Activated naive CD4-positive, alpha-beta T cell (primary cell): ENCODE measurements around the gene ANKS1A.
"Not testable (repeated sequence)": the region's sequence is repeated elsewhere in the genome, so short reads cannot be mapped to it uniquely, and the experiment has no call there.

Experiments used
- DNase-seq, 4 experiments: peaks; one replicate each; lab custom pipeline; 2025; lab: John Stamatoyannopoulos, UW

The ANKS1A gene

GRCh38 chr6:35085359-35086281, 196.6 kb downstream of the ANKS1A start:
- no peak for DNase-seq

- no peak for DNase-seq
Measured at GRCh38 chr6:35086282-35086632, 197.2 kb downstream of the ANKS1A start.

- DNase-seq, result no peak
Measured at GRCh38 chr6:35086636-35087360, 197.7 kb downstream of the ANKS1A start.

- no peak for DNase-seq
Measured at GRCh38 chr6:35087361-35088280, 198.6 kb downstream of the ANKS1A start.

GRCh38 chr6:35088281-35089215, 199.5 kb downstream of the ANKS1A start:
- DNase-seq, result no peak

GRCh38 chr6:35089216-35089934, 200.3 kb downstream of the ANKS1A start:
- DNase-seq, result no peak

GRCh38 chr6:35089935-35090505, 201.0 kb downstream of the ANKS1A start:
- no peak for DNase-seq

- DNase-seq, result no peak
Measured at GRCh38 chr6:35090734-35091133, 201.7 kb downstream of the ANKS1A start.

DNA sequence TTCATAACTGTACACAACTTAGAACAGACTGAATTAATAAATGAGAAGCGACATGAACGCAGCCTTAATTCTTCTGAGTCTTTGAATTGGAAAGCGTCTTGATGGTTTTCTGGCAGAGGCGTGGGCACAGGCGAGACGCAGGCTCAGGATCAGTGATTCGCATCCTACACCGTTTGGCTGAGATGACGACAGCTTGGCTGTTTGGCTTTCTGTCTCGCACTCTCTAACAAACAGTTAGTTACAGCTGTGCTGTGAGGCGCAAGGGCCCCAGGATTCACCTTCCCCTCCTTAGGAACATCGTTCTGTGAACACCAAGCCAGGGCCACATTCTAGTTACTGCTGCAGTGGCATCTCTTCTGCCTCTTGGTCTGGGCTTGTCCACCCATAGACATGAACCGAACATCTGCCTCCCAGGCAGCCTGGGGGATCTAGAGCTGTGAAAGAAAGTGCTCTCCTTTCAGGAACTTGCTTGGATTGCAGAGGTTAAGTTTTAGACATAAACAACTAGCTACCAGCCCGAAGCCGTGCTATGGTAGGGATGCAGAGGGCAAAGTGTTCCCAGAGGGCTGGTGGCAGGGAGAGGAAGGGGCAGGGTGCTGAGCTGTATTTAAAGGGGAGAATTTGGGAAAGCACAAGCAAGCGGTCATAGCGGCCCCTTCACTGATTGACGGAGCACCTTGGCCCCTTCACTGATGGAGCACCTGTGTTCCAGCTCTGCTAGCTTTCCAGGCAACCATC, 202.5 kb downstream of the ANKS1A start:
- no peak for DNase-seq

- no peak for DNase-seq
Measured at GRCh38 chr6:35092362-35093117, 203.5 kb downstream of the ANKS1A start.

DNA sequence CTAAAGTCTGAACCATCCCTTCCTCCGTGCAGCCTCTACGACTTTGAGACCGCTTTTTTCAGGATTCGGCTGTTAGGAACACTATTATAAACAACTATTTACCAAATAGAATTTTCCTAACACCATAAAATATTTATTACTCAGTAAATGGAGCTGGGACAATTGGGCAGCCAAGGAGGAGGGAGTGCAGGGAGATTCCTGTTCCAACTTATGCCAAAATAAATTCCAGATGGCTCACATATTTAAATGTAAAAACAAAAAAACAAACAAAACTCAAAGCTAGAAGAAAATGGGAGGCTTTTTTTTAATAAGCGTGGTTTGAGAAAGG, 204.0 kb downstream of the ANKS1A start:
- no peak for DNase-seq

DNA sequence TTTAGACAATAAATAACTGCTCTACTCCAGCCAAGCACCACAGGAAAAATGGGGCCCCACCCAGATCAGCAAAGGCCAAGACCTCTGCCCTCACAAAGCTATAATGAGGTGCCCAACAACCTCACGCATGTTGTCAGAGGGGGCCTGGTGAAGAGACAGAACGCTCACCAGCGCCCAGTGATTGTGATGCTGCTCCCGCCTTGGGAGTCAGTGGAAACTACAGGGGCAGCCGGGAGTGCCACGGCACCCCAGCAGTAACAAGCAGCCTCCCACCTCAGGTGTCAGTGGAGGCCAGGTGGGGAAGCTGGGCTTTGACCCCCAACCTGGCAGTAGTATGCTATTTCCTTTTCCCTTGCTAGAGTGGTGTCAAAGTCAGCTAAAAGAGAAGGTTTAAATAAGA, 204.7 kb downstream of the ANKS1A start:
- DNase-seq, result no peak

GRCh38 chr6:35094183-35094582, 205.1 kb downstream of the ANKS1A start:
- DNase-seq, result no peak

DNA sequence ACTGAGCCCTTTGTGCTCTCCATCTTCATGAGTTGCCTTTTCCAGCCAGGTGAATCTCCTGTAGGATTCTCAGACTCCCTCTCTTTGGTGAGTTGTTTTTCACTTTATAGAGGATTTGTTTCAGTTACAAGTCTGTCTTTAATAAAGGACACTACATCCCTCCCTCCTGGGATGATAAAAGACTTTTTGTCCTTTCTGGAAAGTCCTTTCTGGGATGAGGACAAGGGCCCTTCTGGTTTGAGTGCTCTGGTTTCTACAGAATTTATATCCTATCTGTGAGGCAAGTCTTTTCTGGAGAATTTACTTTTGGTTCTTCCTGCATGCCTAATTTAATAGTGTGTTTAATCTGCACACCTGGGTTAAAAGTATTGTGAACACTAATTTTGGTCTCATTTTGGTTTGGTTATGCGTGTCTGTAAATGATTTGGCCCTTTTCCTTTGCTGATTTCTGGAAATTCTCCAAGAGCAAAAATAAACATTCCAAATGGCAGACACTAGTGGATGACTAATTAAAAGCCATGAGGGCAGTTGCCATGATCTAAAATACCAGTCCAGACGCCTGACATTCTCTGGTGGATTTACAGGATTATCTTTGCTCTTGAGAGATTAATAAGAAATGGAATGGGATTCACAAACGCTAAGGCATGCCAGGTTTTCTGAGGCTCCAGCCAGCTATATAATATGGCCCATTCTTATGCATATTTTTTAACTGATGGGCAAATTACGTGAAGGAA, 207.2 kb downstream of the ANKS1A start:
- no peak for DNase-seq

- DNase-seq, result no peak
Measured at GRCh38 chr6:35099116-35099515, 210.1 kb downstream of the ANKS1A start.

DNA sequence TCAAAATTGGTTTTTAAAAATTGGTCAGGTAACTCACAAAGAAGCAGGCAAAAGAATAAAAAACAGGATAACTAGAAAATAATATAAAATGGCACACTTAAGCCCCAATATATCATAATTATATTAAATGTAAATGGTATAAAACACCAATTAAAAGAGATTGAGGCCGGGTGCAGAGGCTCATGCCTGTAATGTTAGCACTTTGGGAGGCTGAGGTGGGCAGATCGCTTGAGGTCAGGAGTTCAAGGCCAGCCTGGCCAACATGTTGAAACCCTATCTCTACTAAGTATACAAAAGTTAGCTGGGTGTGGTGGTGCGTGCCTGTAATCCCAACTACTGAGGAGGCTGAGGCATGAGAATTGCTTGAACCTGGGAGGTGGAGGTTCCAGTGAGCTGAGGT, 216.0 kb downstream of the ANKS1A start:
- DNase-seq, result no peak

DNA sequence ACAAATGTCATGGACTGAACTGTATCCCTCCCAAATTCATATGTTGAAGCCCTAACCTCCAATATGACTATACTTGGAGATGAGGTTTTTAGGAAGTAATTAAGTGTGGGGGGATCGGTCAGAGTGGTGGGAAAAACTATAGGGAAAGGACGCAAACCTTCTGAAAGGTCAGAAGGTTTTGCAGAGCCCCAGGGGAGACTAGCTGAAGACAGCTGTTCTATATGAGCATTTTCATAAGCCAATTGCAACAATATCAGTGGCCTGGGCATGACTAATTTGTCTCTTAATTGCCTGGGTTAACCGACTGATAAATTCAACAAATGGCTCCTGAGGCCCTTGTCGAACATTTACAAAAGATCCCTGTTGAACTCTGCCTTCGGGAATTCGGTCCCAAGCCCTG, 217.0 kb downstream of the ANKS1A start:
- not testable (repeated sequence) for DNase-seq

- DNase-seq, result not testable (repeated sequence)
Measured at GRCh38 chr6:35107208-35107607, 218.2 kb downstream of the ANKS1A start.
